Measurements from ENCODE around the gene SLC10A7. TPM values are rescaled to one million over a fixed set of nuclear protein-coding genes. Genes with fewer than 3 reads are reported as not detected.

SLC10A7 gene
- total and polyA plus RNA-seq, 12 donors: 1.7 to 27.5 (median 13.0) TPM

DNA sequence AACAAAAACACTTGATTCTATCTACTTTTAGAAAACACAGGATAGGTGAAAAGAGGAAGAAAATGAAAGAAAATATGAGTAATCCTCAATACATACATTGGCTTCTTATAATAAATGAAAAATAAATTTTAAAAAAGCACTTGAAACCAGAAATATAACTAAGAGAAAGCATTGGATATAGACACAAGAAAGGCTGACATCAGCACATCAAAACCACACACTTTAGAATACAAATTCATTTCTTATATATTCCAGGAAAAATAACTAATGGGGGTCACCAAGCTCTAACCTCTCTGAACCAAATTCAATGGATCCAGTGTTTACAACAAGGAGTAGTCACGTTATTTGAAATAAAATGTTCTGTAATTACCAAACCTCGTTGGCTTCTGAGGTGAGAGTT is 173.9 kb downstream of the SLC10A7 start:
- Histone ChIP-seq H3K4me3 (no peak overlapping the region), H3K36me3 (replicated peaks in 1 of 2) (no peaks in the 10 kb centered on the region), H3K27me3 (no peaks in the 10 kb centered on the region), H3K4me1 (replicated peaks in 1 of 2) (peaks cover 0 to 6% of the 10 kb centered on the region in 2 donors), H3K27ac (no peak overlapping the region), H3K9me3 (replicated peaks in 1 of 3) (no peaks in the 10 kb centered on the region)
- 77 to 87% (median 84%) methylated on average over 2 of the region's 2 CpGs for WGBS, 4 donors
- TF ChIP-seq, protein P1, sequence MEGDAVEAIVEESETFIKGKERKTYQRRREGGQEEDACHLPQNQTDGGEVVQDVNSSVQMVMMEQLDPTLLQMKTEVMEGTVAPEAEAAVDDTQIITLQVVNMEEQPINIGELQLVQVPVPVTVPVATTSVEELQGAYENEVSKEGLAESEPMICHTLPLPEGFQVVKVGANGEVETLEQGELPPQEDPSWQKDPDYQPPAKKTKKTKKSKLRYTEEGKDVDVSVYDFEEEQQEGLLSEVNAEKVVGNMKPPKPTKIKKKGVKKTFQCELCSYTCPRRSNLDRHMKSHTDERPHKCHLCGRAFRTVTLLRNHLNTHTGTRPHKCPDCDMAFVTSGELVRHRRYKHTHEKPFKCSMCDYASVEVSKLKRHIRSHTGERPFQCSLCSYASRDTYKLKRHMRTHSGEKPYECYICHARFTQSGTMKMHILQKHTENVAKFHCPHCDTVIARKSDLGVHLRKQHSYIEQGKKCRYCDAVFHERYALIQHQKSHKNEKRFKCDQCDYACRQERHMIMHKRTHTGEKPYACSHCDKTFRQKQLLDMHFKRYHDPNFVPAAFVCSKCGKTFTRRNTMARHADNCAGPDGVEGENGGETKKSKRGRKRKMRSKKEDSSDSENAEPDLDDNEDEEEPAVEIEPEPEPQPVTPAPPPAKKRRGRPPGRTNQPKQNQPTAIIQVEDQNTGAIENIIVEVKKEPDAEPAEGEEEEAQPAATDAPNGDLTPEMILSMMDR (IDR thresholded peaks at IDR 0.05): no peak
- TF ChIP-seq POLR2A (IDR thresholded peaks at IDR 0.05): no peak
- intact Hi-C loops (cut with DNase I): loop anchor here in 1 of 2 donors (10.0 kb wide), 1 partner anchor 177 kb away; the partner anchor contains the start of gene SLC10A7
- no peak for DNase-seq

DNA sequence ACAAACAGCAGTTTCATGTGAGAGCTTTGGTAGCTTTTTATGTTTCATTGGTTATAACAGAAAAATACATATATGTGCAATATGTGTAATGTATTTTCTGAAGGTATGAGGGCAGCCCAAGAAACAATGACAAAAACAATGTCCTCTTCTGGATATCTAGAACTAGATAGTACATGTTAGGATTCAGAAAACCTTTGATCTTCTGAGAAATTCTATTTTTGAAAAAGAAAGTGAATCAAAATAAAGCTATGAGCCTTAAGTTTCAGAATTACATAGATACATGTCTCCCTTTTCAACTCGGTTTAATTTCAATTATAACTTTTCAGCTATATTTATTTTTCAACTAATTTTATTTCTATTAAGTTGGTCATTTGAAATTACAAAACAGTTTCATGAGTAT is 175.5 kb downstream of the SLC10A7 start:
- WGBS, 4 donors: 84 to 95% (median 88%) methylated on average over 1 of the region's 1 CpG
- TF ChIP-seq, protein P1 (IDR thresholded peaks at IDR 0.05): no peak
- no peak for TF ChIP-seq POLR2A (IDR thresholded peaks at IDR 0.05)
- H3K36me3 ChIP-seq (replicated peaks in 1 of 2): no peaks in the 10 kb centered on the region
- no peaks in the 10 kb centered on the region for H3K9me3 ChIP-seq (replicated peaks in 1 of 3)
- DNase-seq: no peak
- H3K27me3 ChIP-seq: no peaks in the 10 kb centered on the region
- no peak overlapping the region for H3K27ac ChIP-seq
- peaks cover 0 to 6% of the 10 kb centered on the region in 2 donors for H3K4me1 ChIP-seq (replicated peaks in 1 of 2)
- intact Hi-C loops (cut with DNase I): loop anchor here in 1 of 2 donors (10.0 kb wide), 1 partner anchor 179 kb away; the partner anchor contains the start of gene SLC10A7
- no peak overlapping the region for H3K4me3 ChIP-seq

DNA sequence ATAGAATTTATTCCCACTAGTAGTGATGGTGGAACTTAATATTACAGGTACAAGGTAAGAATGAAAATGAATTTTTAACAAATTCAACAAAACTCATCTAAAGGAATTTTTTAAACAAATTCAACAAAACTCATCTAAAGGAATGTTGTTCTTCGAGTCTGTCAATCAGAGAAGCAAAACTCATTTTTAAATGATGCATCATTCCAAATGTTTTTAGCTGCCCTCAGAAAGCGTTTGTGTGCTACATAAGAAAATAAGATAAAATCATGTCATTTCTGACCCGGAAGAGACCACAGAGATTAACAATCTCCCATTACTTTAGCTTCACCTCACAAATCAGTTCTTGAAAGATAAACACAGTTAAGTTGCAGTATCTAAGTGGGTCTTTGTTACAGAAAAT is 178.0 kb downstream of the SLC10A7 start:
- no peaks in the 10 kb centered on the region for H3K9me3 ChIP-seq (replicated peaks in 1 of 3)
- DNase-seq: no peak
- intact Hi-C loops (cut with DNase I): loop anchor here in 1 of 2 donors (5.0 to 10.0 kb wide), 2 partner anchors 181 to 569 kb away; partner anchors contain the start of gene SLC10A7
- 70 to 89% (median 82%) methylated on average over 3 of the region's 3 CpGs for WGBS, 4 donors
- H3K36me3 ChIP-seq (replicated peaks in 1 of 2): no peaks in the 10 kb centered on the region
- no peak overlapping the region for H3K4me3 ChIP-seq
- peaks cover 0 to 6% of the 10 kb centered on the region in 2 donors for H3K4me1 ChIP-seq (replicated peaks in 1 of 2)
- no peaks in the 10 kb centered on the region for H3K27me3 ChIP-seq
- no peak overlapping the region for H3K27ac ChIP-seq
- TF ChIP-seq, protein P1 (IDR thresholded peaks at IDR 0.05): no peak
- TF ChIP-seq POLR2A (IDR thresholded peaks at IDR 0.05): no peak

DNA sequence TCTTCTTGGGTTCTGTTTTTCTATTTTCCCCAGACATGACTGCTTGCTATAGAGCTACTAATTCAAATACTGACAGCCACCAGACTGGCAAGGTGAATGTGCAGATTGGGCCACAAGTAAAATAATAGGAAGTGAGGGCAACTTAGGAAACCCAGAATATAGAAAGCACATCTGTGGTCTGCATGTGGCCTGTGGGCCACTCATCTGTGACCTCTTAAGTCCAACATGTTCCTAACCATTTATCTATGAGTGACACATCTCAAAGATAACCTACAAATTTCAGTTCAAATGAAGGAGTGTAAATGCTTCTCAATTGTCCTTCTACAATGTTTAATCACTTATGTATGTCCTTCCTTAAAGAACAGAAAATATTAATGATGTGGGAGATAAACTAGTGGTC is 178.5 kb downstream of the SLC10A7 start:
- Histone ChIP-seq H3K27me3 (no peaks in the 10 kb centered on the region), H3K4me1 (replicated peaks in 1 of 2) (peaks cover 0 to 6% of the 10 kb centered on the region in 2 donors), H3K4me3 (no peak overlapping the region), H3K27ac (no peak overlapping the region), H3K9me3 (replicated peaks in 1 of 3) (no peaks in the 10 kb centered on the region), H3K36me3 (replicated peaks in 1 of 2) (no peaks in the 10 kb centered on the region)
- TF ChIP-seq POLR2A (IDR thresholded peaks at IDR 0.05): no peak
- TF ChIP-seq, protein P1 (IDR thresholded peaks at IDR 0.05): no peak
- no peak for DNase-seq
- intact Hi-C loops (cut with DNase I): loop anchor here in 1 of 2 donors (5.0 to 10.0 kb wide), 2 partner anchors 182 to 569 kb away; partner anchors contain the start of gene SLC10A7

Measured in adrenal gland (tissue), 12 donors.